Neural progenitor cell (in vitro differentiated cells): Measurements from ENCODE around the gene TCFL5.

Experiments
- EZH2 ChIP-seq: fragments of 200-600 bp; sonication (generic); IDR thresholded peaks from 2 replicates; pipeline ENCODE4 v1.6.1; 2017; ENCODE audit warnings: antibody characterized with exemption, mild to moderate bottlenecking, moderate library complexity
- TF ChIP-seq, protein P1 (sequence below): fragments of 200-600 bp; sonication (generic); IDR thresholded peaks from 2 replicates; pipeline ENCODE4 v1.5.1; 2017; ENCODE audit warnings: antibody characterized with exemption, mild to moderate bottlenecking

DNA sequence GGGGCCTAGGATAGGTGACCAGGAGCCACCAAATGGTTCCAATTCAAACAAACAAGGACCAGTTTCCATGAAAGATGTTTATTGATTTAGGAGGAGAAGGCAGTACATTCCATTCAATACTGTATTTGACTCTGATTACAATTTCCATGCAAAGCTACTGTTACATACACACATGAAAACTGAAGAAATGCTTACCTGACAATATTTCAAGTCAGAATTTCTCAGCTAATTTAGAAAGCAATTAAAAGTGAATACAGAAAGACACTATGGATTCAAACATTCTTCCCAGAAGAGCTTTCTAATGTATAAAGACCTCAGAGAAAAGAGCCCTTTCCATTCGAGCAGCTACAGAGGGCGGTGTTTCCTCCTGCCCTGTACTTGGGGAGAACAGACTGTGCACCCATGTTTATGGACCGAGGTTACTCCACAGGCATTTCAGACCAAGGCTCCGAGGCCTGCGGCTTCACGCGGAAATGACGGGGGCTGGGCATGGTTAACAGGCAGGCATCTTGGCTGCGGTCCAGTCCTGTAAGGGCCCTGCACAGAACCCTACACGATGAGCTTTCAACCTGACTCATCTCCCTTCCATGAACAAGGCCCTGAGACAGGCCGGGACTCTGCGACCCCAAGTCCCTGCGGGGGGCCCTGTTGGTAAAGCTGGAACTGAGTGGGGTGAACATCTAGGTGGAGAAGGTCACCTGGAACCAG lies 25.7 kb upstream of the TCFL5 start:
- TF ChIP-seq, protein P1, sequence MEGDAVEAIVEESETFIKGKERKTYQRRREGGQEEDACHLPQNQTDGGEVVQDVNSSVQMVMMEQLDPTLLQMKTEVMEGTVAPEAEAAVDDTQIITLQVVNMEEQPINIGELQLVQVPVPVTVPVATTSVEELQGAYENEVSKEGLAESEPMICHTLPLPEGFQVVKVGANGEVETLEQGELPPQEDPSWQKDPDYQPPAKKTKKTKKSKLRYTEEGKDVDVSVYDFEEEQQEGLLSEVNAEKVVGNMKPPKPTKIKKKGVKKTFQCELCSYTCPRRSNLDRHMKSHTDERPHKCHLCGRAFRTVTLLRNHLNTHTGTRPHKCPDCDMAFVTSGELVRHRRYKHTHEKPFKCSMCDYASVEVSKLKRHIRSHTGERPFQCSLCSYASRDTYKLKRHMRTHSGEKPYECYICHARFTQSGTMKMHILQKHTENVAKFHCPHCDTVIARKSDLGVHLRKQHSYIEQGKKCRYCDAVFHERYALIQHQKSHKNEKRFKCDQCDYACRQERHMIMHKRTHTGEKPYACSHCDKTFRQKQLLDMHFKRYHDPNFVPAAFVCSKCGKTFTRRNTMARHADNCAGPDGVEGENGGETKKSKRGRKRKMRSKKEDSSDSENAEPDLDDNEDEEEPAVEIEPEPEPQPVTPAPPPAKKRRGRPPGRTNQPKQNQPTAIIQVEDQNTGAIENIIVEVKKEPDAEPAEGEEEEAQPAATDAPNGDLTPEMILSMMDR, result no peak
- TF ChIP-seq EZH2, result no peak
